ENCODE results near the gene PNMA8B.
"Not testable (repeated sequence)": the region's sequence is repeated elsewhere in the genome, so short reads cannot be mapped to it uniquely, and the experiment has no call there.

The PNMA8B gene, protein sequence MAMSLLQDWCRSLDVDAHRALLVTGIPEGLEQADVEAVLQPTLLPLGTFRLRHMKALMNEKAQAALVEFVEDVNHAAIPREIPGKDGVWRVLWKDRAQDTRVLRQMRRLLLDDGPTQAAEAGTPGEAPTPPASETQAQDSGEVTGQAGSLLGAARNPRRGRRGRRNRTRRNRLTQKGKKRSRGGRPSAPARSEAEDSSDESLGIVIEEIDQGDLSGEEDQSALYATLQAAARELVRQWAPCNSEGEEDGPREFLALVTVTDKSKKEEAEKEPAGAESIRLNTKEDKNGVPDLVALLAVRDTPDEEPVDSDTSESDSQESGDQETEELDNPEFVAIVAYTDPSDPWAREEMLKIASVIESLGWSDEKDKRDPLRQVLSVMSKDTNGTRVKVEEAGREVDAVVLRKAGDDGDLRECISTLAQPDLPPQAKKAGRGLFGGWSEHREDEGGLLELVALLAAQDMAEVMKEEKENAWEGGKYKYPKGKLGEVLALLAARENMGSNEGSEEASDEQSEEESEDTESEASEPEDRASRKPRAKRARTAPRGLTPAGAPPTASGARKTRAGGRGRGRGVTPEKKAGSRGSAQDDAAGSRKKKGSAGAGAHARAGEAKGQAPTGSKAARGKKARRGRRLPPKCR

DNA sequence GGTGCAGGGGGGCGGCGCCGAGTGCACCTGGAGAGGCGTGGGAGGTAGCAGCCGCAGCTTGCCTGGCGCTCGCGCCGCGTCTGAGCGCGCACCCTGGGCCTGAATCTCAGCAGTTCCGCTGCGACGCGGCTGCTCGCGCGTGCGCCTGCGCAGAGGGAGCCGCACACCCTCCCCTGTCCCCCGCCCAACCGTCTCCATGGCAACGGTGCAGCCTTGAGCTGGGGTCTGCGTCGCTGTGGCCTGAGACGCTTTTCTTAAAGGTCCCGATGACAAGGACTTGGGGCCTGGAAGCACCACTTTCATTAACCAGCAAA lies at the start of gene PNMA8B:
Gene PNMA8B (minus strand): TSS at position 82 of the 314 bp plus-strand sequence. CDS start 402 bp downstream, outside the sequence.
- DNase-seq (ENCODE audit: low read depth) = no peak

DNA sequence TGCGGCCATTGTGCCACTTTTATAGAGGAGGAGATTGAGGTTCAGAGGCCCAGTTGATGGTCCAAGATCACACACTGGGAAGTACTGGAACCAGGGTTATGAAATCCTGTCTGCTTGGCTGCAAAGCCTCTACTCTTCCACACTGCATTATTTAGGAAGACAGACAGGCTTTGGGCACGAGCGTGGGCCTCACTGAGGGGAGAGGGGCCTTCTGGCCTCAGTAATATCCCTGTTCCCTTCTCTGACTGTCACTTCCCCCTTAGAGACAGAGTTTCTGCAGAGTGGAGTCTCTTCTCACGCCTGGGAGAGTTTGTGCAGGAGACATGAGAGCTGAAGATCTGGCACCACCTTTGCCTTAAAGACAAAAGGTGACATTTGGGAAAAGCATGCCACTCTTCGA lies 49.0 kb upstream of the PNMA8B start:
- no peak for DNase-seq (ENCODE audit: low read depth)

DNA sequence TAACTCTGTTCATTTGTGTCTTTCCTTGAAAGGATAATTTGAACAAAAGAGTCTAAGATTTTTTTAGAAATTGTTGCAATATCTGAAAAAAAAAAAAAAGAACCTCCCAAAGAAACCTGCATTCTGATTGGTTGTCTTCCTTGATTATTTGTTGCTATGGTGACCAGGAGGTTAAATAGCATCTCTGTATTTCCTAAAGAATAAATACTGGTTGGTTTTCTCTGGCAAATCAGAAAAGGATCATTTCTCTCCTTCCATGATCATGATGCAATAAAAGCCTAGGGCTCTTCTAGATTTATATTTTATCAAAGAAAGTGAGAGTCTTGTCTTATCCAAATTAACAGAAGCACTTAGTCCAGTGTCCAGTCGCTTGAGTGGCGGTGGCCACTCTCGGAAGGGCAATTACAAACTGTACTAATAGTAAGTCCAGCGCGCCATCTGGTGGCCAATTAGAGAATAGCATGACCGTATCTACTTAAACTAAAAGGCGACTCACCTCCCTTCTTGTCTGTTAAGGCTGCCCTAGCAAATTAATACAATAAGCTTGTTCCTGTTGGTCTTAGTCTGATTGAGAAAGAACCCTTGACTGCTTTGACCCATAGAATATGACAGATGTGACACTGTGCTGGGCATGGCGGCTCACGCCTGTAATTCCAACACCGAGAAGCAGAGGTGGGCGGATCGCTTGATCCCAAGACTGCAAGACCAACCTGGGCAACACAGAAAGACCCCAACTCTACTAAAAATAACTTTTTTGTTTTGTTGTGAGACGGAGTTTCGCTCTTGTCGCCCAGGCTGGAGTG lies 47.0 kb upstream of the PNMA8B start:
- DNase-seq (ENCODE audit: low read depth) = peak; percentile 59

DNA sequence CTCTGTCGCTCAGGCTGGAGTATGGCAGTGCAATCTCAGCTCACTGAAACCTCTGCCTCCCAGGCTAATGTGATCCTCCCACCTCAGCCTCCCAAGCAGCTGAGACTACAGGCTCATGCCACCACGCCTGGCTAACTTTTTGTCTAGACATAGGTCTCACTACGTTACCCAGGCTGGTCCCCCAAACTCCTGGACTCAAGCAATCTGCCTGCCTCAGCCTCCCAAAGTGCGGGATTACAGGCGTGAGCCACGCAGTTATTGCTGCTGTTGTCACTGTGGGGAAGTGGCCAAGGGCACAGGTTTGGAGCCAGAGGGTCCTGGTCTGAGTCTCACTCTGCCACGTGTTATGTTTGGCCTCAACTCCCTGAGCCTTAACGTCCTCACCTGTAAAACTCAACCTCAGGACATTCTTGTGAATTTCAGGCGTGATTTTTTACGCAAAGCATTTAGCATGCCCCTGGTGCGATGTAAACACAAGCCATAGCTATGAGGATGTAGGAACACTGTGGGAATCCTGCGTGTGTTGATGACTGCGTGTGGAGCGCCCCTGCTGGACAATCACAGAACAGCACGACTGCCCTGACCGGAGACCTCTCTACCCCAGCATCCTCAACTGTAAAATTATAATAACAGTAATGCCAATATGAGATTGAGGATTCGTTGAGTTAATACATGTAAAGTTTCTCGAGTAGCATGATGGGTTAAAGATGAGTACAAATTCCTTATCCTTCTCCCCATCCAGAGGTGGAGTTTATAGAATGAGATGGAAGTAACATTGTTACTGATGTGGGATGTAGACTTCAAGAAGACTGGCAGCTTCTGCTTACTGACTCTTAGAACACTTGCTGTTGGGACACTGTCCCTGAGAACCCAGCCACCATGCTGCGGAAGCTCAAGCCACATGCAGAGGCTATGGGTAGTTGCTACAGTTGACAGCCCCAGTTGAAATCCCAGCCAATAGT lies 41.8 kb upstream of the PNMA8B start:
- peak; percentile 50 for DNase-seq (ENCODE audit: low read depth)

DNA sequence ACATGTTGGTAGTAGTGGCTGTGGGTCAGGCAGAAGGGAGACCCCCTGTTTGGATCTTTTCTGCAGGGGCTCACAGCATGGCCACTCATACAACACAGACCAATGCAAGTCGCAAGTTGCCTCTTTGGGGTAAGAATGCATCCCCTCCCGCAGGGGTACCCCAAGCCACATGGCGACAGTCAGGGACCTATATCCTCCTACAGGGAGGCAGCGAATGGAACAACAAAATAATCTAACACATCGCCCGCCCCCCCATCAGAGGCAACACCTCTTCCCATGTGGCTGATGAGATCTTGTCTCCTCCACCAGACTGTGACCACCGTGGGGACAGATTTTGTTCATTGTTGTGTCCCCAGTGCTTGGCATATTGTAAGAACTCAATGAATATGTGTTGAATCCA lies 40.7 kb upstream of the PNMA8B start:
- no peak for DNase-seq (ENCODE audit: low read depth)

DNA sequence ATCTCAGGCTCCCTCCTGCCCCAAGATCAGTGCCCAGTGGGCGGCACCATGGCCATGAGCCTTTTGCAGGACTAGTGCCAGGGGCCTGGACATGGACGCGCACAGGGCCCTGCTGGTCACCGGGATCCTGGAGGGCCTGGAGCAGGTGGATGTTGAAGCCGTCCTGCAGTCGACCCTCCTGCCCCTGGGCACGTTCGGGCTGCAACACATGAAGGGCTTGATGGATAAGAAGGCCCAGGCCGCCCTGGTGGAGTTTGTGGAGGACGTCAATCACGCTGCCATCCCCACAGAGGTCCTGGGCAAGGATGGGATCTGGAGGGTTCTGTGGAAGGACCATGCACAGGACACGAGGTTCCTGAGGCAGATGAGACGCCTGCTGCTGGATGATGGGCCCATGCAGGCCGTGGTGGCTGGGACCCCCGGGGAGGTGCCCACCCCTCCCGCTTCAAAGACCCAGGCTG lies 38.0 kb upstream of the PNMA8B start:
- DNase-seq (ENCODE audit: low read depth) = no peak

DNA sequence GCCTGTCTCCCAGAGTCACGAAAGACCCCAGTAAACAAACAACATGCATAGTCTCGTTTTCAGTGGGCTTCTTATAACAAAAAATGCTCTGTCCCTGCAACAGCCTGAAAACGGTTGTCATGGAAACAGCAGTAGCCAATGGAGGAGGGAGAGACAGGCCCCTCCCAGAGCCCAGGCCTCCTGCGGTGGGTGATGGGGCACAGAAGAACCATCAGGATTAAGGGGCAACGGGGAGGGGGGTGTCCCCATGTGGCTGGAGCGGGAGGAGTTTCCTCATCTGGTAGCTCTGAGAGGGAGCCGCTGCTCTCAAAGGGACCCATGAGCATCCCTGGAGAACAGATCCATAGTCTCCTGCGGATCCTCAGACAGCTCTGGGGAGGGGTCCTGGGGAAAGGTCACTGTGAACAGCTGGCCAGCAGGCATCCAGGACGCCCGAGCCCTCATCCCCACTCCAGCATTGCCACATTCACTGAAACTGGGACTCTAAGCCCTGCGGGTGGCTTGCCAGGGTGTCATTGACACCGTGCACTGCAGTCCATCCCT lies 37.5 kb upstream of the PNMA8B start:
- no peak for DNase-seq (ENCODE audit: low read depth)

DNA sequence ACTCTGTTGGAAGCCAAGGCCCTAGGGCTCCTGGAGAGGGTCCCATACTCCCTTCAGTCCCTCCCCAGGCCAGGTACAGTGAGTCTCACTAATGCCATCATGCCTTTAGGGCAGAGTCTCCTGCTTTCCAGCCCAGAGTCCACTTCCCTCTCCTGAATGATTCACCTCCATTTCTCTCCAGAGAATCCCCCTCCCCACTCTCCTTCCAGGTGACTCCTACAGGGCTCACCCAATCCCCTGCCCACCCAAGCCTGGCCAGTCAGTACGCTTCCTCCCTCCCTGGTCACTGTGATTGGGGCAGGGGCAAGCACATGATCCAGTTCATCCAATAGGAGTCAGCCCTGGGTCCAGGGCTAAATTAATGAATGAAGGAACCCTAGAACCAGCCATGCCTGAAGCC lies 35.0 kb upstream of the PNMA8B start:
- DNase-seq (ENCODE audit: low read depth) = no peak

DNA sequence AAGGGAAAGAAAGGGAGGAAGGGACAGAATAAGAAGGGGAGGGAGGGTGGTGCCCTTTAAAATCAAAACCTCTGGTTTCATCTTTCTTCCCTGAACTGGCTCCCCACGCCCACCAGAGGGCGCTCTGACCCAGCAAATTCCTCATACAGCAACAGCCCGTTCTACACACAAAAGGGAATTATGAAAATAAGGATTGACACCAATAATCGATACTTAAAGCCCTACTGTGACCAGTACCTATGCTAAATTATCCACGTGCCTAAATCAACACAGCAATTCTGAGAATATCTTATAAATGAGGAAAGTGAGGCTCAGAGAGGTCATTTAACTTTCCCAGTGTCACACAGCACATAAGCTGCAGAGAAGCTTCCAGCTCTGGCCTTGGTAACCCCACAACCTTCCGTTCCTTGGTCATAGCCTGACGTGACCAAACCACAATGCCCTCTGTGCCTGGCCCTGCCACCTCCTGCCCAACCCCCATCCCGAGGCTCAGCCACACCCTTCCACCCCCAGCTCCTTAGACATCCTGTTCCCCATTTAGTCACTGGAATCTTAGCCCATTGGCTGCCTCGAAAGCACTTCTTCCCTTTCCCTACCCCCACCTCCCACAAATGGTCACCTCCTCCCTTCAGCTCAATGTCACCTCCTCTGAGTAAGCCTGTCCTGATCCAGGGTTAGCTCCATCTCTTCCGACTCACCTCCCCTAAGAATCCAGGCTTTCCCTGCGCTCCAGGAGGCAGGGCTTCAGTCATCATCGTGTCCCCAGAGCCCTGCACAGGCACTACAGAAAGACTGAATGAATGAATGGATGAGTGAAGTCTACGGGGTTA lies 34.2 kb upstream of the PNMA8B start:
- peak; percentile 60 for DNase-seq (ENCODE audit: low read depth)

DNA sequence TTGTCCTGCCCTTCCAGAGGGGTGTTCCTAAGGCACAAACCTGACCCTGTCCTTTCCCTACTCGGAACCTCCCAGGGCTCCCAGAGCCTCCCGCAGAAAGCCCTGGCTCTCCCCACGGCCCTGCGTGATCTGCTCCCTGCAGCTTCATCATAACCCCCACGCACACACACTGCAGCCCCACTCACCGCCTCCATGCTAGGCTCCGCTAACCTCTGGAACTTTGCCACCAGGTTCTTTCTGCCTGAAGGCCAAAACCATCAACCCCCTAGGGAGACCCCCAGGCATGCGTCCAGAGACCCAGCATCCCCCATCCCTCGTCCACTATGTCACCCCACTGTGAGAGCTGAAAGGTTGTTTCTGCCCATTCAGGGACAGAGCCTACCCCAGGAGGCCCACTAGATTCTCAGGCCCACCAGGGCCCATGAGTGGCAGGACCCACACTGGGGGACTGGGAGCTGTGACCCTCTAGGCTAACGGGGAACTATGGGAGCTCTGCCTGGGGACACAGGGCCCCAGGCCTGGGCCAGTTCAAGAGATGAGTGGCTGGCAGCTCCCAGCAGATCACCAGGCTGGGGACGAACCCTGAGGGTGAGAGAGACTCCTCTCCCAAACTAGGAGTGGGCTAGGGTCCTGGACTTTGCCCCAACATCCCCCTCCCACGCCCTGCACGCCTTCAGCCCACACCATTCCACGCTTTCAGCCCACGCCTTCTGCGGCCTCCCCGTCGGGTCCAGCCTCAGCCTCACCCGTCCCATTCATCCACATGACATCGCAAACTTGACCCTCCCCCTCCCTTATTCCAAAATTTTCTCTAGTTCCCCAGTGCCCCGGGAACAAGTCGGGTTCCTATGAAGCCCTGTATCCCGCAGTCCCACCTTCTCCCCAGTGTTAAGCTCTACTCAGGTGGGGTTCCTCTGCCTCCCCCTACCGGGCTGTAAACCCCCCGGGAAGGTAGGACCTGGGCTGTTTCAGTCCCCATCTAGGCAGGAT lies 33.2 kb upstream of the PNMA8B start:
- DNase-seq (ENCODE audit: low read depth) = no peak

DNA sequence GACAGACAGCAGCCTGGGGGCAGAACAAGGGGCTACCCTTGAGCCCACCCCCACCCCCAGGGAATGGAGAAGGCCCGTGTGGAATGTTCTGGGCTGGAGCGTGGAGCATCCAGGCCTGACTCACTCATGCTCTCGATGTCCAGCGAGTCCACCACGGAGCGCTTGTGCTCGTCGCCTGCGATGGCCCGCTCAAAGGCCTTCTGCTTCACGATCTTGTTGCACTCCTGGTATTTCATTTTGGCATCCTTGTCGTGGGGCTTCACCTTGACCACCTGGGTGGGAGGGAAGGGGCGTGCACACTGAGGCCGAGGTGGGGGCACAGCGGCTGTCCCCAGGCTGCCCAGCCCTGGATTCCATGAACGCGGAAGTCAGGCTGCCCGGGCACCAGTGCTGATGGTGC lies 31.1 kb upstream of the PNMA8B start:
- not testable (repeated sequence) for DNase-seq (ENCODE audit: low read depth)

DNA sequence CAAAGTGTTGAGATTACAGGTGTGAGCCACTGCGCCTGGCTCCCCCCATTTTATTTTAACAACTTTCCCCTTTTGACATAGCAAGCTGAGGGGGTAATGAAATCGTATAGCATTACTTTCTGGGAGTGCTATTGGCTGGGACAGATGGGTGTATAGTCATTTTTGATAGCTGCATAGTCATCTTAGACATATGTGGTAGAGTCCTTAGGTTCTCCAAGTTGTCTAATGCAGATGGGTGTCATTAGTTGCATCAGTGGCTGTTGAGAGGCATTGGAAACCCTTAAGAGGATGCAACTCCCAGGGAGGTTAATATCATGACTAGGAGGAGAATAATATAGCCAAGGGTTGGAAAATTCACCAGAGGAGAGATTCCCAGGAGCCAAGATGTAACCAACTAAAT lies 28.6 kb upstream of the PNMA8B start:
- DNase-seq (ENCODE audit: low read depth) = no peak

DNA sequence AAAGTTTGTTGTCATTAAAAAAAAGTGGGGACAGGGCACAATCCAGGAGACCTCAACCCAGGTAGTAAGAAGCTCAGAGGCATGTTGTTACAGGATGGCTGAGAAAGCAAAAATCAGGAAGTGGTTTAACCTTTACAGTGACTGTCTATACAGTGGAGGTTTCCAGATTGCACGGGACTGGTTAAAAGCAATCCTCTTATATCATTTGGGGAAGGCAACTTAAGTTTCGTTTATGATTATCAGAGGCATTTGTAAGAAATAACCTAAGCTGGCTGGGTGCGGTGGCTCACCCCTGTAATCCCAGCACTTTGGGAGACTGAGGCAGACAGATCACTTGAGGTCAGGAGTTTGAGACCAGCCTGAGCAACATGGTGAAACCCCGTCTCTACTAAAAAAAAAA lies 27.3 kb upstream of the PNMA8B start:
- not testable (repeated sequence) for DNase-seq (ENCODE audit: low read depth)

DNA sequence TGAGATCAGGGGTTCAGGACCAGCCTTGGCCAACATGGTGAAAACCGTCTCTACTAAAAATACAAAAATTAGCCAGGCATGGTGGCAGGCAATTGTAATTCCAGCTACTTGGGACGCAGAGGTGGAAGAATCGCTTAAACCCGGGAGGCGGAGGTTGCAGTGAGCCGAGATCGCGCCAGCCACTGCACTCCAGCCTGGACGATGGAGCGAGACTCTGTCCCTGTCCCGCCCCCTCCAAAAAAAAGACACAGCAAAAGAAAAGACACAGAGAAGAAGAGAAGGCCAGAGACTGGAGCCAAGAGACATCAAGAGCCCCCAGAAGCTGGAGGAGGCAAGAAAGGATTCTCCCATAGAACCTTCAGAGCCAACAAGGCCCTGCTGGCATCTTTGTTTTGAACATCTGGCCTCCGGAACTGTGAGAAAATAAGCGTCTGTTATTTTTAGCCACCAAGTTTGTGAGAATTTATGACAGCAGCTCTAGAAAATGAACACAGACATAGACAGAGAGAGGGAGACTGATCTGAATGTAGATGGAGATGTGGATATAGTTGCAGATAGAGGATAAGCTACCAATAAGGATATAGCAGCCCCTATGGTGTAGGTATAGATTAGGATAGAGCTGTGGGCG lies 25.7 kb upstream of the PNMA8B start:
- DNase-seq (ENCODE audit: low read depth) = no peak

DNA sequence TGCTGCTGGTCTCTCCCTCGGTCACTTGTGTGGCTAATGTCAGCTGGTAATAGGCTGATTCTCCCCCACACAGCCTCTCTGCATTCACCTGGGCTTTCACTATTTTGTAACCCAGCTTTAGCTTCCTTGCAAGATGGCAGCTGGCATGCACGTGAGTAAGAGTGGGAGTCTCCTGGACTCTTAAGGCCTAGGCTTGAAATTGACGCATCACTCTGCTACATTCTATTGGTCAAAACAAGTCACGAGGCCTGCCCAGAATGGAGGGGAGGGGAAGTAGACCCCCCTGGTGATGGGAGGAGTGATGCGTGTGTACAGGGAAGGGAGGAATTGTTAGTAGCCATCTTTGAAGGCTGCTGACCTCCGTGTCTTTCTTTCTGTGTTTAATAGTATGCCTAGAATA lies 24.9 kb upstream of the PNMA8B start:
- no peak for DNase-seq (ENCODE audit: low read depth)

DNA sequence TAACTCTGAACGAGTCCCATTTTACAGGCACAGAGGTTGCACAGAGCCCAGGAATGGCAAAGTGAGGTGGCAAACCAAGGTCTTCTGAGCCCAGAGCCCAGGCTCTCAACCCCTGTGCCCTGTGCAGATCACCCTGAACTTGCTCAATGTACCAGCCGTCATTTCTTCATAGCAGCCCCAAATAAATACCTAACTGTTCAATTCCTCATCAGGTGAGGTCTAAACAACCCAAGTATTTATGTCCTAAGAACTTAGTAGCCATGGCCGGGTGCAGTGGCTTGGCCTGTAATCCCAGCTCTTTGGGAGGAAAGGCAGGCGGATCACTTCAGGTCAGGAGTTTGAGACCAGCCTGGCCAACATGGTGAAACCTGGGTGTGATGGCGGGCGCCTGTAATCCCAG lies 21.8 kb upstream of the PNMA8B start:
- no peak for DNase-seq (ENCODE audit: low read depth)

DNA sequence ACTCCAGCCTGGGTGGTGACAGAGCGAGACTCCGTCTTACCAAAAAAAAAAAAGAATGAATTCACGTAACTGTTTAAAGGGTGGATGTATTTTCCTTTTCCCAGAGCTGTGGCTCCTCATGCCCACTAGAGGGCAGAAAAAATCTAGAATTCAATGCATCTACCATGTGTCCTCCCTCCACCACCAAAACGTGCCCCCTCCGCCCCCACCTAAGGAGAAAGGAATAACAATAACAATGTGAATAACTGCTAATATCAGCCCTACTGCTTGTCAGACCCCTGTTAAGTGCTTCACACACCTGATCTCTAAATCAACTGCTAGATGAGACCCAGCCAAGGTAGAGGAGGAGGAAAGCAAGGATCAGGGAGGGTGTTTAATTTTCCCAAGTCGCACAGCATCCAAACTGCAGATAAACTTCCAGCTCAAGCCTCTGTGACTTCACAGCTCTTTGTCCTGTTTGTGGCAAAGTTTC lies 20.2 kb upstream of the PNMA8B start:
- no peak for DNase-seq (ENCODE audit: low read depth)

DNA sequence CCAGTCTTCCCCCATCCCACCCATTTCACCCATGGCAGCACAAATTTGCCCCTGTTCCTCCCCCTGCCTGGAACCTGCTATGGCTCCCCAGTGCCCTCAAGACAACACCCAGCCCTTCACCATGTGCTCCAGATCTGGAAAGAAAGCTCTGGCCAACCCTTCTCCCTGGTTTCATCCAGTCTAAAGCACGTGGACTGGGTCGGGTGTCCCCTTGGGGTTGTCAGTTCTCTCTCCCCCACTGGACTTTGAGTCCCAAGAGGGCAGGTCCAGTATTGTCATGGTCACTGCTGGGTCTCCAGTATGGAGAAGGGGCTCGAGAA lies 19.6 kb upstream of the PNMA8B start:
- DNase-seq (ENCODE audit: low read depth) = no peak

All from activated T-cell treated with anti-CD3 and anti-CD28 coated beads for 48 hours (primary cell).